GM19025 (cell line): ENCODE results near the gene GABARAPL2.
"Not testable (repeated sequence)": the region's sequence is repeated elsewhere in the genome, so short reads cannot be mapped to it uniquely, and the experiment has no call there.

ENCODE experiments used
- ATAC-seq: cut with Tn5 transposase; IDR thresholded peaks from one replicate; pipeline ENCODE4 v1.9.1; 2021; ENCODE audit warnings: mild to moderate bottlenecking, low read depth, moderate library complexity; ENCODE audit not compliant: unreplicated experiment

Gene GABARAPL2

GRCh38 chr16:75588716-75589115 is 22.5 kb downstream of the GABARAPL2 start:
- no peak for ATAC-seq

- no peak for ATAC-seq
Measured at GRCh38 chr16:75589306-75589705, 23.1 kb downstream of the GABARAPL2 start.

- ATAC-seq = no peak
Measured at GRCh38 chr16:75590920-75591843, 25.0 kb downstream of the GABARAPL2 start.

- not testable (repeated sequence) for ATAC-seq
Measured at GRCh38 chr16:75591927-75592326, 25.7 kb downstream of the GABARAPL2 start.

GRCh38 chr16:75593308-75593707 is 27.1 kb downstream of the GABARAPL2 start:
- ATAC-seq = no peak

GRCh38 chr16:75593825-75594820 is 27.9 kb downstream of the GABARAPL2 start:
- ATAC-seq = no peak

- no peak for ATAC-seq
Measured at GRCh38 chr16:75599452-75600277, 33.5 kb downstream of the GABARAPL2 start.

GRCh38 chr16:75603241-75603640 is 37.1 kb downstream of the GABARAPL2 start:
- no peak for ATAC-seq

GRCh38 chr16:75606507-75606906 is 40.3 kb downstream of the GABARAPL2 start:
- no peak for ATAC-seq

- ATAC-seq = no peak
Measured at GRCh38 chr16:75614066-75614897, 48.1 kb downstream of the GABARAPL2 start.

GRCh38 chr16:75615619-75616018 is 49.4 kb downstream of the GABARAPL2 start:
- no peak for ATAC-seq

- no peak for ATAC-seq
Measured at GRCh38 chr16:75616521-75617010, 50.4 kb downstream of the GABARAPL2 start.

- ATAC-seq = no peak
Measured at GRCh38 chr16:75617121-75617520, 50.9 kb downstream of the GABARAPL2 start.

- no peak for ATAC-seq
Measured at GRCh38 chr16:75618780-75619179, 52.6 kb downstream of the GABARAPL2 start.

- ATAC-seq = no peak
Measured at GRCh38 chr16:75620326-75621169, 54.4 kb downstream of the GABARAPL2 start.

GRCh38 chr16:75621170-75621477 is 54.9 kb downstream of the GABARAPL2 start:
- ATAC-seq = no peak

- peak; percentile 89 for ATAC-seq
Measured at GRCh38 chr16:75622761-75623605, 56.8 kb downstream of the GABARAPL2 start, which contains the start of gene ADAT1. ADAT1 (minus strand) TSS chr16:75623281; CDS start chr16:75620799, 2,482 bp downstream.
